Skeletal muscle satellite cell (primary cell): ENCODE data around the gene CCSAP.
"Not testable (repeated sequence)": the region's sequence is repeated elsewhere in the genome, so short reads cannot be mapped to it uniquely, and the experiment has no call there.

Experiments
- H3K27me3 ChIP-seq: 2 replicates; pipeline ENCODE4 v1.7.0; 2013; ENCODE audit warnings: low read length; ENCODE audit not compliant: control insufficient read depth, insufficient read depth
- H3K36me3 ChIP-seq: 2 replicates; pipeline ENCODE4 v1.7.0; 2013; ENCODE audit warnings: mild to moderate bottlenecking, control low read depth, low read length; ENCODE audit not compliant: insufficient read depth
- H3K4me1 ChIP-seq: 2 replicates; pipeline ENCODE4 v1.7.0; 2013; ENCODE audit warnings: low read length; ENCODE audit not compliant: control insufficient read depth, insufficient read depth
- H3K4me2 ChIP-seq: 2 replicates; pipeline ENCODE4 v1.7.0; 2013; ENCODE audit warnings: mild to moderate bottlenecking, low read length
- H3K4me3 ChIP-seq: 2 replicates; pipeline ENCODE4 v1.7.0; 2013; ENCODE audit warnings: low read length
- H3K9ac ChIP-seq: 2 replicates; pipeline ENCODE4 v1.7.0; 2013; ENCODE audit warnings: mild to moderate bottlenecking, low read depth, low read length, moderate library complexity
- H3K9me3 ChIP-seq: replicated peaks from 2 replicates; pipeline ENCODE4 v1.7.0; 2013; ENCODE audit warnings: mild to moderate bottlenecking, control low read depth, low read length

CCSAP gene

DNA sequence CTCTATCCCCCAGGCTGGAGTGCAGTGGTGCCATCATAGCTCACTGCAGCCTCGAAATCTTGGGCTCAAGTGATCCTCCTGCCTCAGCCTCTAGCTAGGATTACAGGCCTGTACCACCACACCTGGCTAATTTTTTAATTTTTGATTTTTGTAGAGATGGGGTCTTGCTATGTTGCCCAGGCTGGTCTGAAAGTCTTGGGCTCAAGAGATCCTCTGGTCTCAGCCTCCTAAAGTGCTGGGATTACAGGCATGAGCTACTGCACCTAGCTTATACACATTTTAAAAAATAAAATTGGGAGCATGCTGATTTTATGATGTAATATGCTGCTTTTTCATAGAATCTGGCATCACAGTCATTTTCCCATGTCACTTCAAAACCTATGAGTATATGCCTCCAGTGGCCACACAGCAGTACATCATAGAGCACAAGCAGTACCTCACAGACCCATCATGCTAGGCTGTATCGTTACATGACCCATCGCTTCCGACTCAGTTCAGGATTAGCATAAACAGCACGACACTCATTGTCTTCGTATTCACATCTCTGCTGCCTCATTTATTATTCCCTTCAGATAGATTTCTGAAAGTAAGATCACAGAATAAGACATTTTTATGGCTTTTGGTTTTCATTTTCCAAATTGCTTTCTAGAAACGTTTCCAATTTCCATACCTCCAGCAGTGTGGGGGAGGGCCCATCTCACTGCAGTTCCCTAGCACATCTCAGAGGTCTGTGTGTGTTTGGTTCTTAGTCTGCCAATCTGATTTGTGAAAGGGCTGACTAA, 35.9 kb upstream of the CCSAP start:
- H3K27me3 ChIP-seq = peaks cover 17% of the 10 kb centered on the region
- no peak overlapping the region for H3K4me2 ChIP-seq
- H3K36me3 ChIP-seq = no peaks in the 10 kb centered on the region
- no peaks in the 10 kb centered on the region for H3K9me3 ChIP-seq
- no peaks in the 10 kb centered on the region for H3K4me1 ChIP-seq
- H3K9ac ChIP-seq = no peak overlapping the region
- no peak overlapping the region for H3K4me3 ChIP-seq

GRCh38 chr1:229378035-229378434, 35.2 kb upstream of the CCSAP start:
- H3K36me3 ChIP-seq, H3K4me2 ChIP-seq, H3K4me1 ChIP-seq, H3K4me3 ChIP-seq, H3K9ac ChIP-seq, H3K9me3 ChIP-seq: not testable (repeated sequence)
- H3K27me3 ChIP-seq = peaks cover 21% of the 10 kb centered on the region

- Histone ChIP-seq H3K36me3 (no peaks in the 10 kb centered on the region), H3K4me2 (no peak overlapping the region), H3K27me3 (peaks cover 27% of the 10 kb centered on the region), H3K4me3 (no peak overlapping the region), H3K9ac (no peak overlapping the region), H3K4me1 (no peaks in the 10 kb centered on the region), H3K9me3 (no peaks in the 10 kb centered on the region)
Measured at GRCh38 chr1:229377429-229377828, 34.6 kb upstream of the CCSAP start.

GRCh38 chr1:229376521-229376920, 33.7 kb upstream of the CCSAP start:
- Histone ChIP-seq H3K9me3 (no peaks in the 10 kb centered on the region), H3K4me2 (no peak overlapping the region), H3K4me1 (no peaks in the 10 kb centered on the region), H3K9ac (no peak overlapping the region), H3K36me3 (no peaks in the 10 kb centered on the region), H3K27me3 (peaks cover 27% of the 10 kb centered on the region), H3K4me3 (no peak overlapping the region)

GRCh38 chr1:229374485-229374884, 31.6 kb upstream of the CCSAP start:
- H3K27me3 ChIP-seq = peaks cover 26% of the 10 kb centered on the region
- no peaks in the 10 kb centered on the region for H3K36me3 ChIP-seq
- no peak overlapping the region for H3K4me3 ChIP-seq
- H3K4me1 ChIP-seq = no peaks in the 10 kb centered on the region
- no peak overlapping the region for H3K4me2 ChIP-seq
- no peaks in the 10 kb centered on the region for H3K9me3 ChIP-seq
- H3K9ac ChIP-seq = no peak overlapping the region

GRCh38 chr1:229373395-229373794, 30.5 kb upstream of the CCSAP start:
- Histone ChIP-seq H3K27me3 (peaks cover 26% of the 10 kb centered on the region), H3K4me1 (no peaks in the 10 kb centered on the region), H3K9me3 (no peaks in the 10 kb centered on the region), H3K9ac (no peak overlapping the region), H3K4me3 (no peak overlapping the region), H3K4me2 (no peak overlapping the region), H3K36me3 (no peaks in the 10 kb centered on the region)

DNA sequence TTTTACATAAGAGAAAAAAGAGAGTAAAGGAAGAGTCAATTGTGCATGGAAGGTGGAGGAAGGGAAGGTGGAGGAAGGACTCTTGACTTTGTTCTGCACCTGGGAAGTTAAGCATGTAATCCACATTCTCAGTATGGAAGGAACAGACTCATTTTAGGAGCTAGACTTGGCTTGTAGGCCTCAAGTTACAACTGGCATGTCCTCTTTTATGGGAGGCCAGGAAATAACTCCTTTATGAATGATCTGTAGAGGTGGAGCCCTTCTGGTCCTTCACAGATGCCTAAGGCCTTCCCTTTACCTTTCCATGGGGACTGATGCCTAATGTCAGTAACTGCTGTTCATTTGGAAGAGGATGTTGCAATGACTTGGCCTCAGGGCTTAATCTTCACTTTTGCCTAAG, 29.4 kb upstream of the CCSAP start:
- H3K4me1 ChIP-seq = no peaks in the 10 kb centered on the region
- peaks cover 26% of the 10 kb centered on the region for H3K27me3 ChIP-seq
- no peaks in the 10 kb centered on the region for H3K9me3 ChIP-seq
- H3K36me3 ChIP-seq = no peaks in the 10 kb centered on the region
- H3K4me2 ChIP-seq = no peak overlapping the region
- H3K4me3 ChIP-seq = no peak overlapping the region
- H3K9ac ChIP-seq = no peak overlapping the region

DNA sequence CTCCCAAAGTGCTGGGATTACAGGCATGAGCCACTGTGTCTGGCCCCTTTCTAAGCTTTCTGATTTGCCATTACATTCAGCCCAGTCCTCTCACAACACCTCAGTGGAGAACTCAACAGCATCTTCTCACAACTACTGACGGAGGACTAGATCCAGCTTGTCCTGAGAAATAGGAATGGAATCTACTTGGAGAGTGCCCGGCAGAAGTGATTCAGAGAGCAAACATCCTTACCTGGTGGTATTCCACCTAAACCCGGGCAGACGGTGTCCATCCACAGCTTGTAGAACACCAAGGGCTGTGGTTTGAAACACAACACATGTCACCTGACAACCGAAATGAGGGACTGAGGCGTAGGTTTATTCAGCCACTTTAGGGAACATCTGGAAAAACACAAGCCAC, 28.8 kb upstream of the CCSAP start:
- no peak overlapping the region for H3K4me3 ChIP-seq
- H3K9ac ChIP-seq = no peak overlapping the region
- H3K4me2 ChIP-seq = no peak overlapping the region
- H3K36me3 ChIP-seq = no peaks in the 10 kb centered on the region
- H3K9me3 ChIP-seq = no peaks in the 10 kb centered on the region
- no peaks in the 10 kb centered on the region for H3K4me1 ChIP-seq
- H3K27me3 ChIP-seq = peaks cover 26% of the 10 kb centered on the region

- peaks cover 26% of the 10 kb centered on the region for H3K27me3 ChIP-seq
- no peak overlapping the region for H3K4me2 ChIP-seq
- H3K4me1 ChIP-seq = no peaks in the 10 kb centered on the region
- no peak overlapping the region for H3K9ac ChIP-seq
- H3K36me3 ChIP-seq = no peaks in the 10 kb centered on the region
- H3K4me3 ChIP-seq = no peak overlapping the region
- H3K9me3 ChIP-seq = no peaks in the 10 kb centered on the region
Measured at GRCh38 chr1:229370601-229371021, 27.8 kb upstream of the CCSAP start.

DNA sequence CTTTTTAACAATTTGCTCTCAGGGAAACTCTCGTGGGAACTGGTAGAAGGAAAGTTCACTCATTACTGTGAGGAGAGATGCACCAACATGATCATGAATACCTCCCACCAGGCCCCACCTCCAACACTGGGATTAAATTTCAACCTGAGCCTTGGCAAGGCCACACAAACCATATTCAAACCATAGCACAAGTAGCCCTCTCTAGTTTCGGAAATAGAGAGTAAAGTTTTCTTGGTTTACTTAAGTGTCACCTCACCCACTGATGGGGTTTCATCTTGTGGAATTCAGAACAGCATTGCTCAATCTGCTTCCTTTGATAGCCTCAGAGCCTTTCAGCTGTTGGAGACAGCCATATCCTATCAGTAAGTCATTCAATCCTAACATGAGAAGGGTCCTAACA, 25.5 kb upstream of the CCSAP start:
- Histone ChIP-seq H3K9me3 (no peaks in the 10 kb centered on the region), H3K4me1 (no peaks in the 10 kb centered on the region), H3K27me3 (peaks cover 38% of the 10 kb centered on the region), H3K36me3 (no peaks in the 10 kb centered on the region), H3K9ac (no peak overlapping the region), H3K4me2 (no peak overlapping the region), H3K4me3 (no peak overlapping the region)

DNA sequence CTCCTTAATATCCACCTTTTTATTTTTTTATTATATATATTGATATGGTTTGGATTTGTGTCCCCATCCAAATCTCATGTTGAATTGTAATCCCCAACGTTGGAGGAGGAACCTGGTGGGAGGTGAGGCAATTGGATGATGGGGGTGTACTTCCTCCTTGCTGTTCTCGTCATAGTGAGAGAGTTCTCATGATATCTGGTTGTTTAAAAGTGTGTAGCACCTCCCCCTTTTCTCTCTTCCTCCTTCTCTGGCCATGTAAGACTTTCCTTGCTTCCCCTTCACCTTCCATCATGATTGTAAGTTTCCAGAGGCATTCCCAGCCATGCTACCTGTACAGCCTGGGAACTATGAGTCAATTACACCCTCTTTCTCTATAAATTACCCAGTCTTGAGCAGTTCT, 22.7 kb upstream of the CCSAP start:
- Histone ChIP-seq H3K27me3 (peaks cover 20% of the 10 kb centered on the region), H3K4me2 (no peak overlapping the region), H3K4me3 (no peak overlapping the region), H3K4me1 (no peaks in the 10 kb centered on the region), H3K9me3 (no peaks in the 10 kb centered on the region), H3K36me3 (no peaks in the 10 kb centered on the region), H3K9ac (no peak overlapping the region)
